ENCODE data around the gene AQP12A. TPM values are rescaled to one million over a fixed set of nuclear protein-coding genes. Genes with fewer than 3 reads are reported as not detected.
"Not testable (repeated sequence)": the region's sequence is repeated elsewhere in the genome, so short reads cannot be mapped to it uniquely, and the experiment has no call there.

Gene AQP12A
- total and polyA plus RNA-seq, 2 donors, result 0.34 TPM; not detected in 1

GRCh38 chr2:240683329-240683979 is 8.2 kb upstream of the AQP12A start:
- 54% methylated on average over 4 of the region's 15 CpGs for WGBS
- DNase-seq (ENCODE audit: low read depth in 6 of 9, low spot score in 9 of 9), result not testable (repeated sequence)

GRCh38 chr2:240683980-240684728 is 7.5 kb upstream of the AQP12A start:
- not testable (repeated sequence) for H3K27ac ChIP-seq (ENCODE audit: low read depth in 1 of 2, low read length in 1 of 2); H3K36me3 ChIP-seq (ENCODE audit: control insufficient read depth in 2 of 2, insufficient read depth in 2 of 2, low read length in 1 of 2); H3K4me3 ChIP-seq (ENCODE audit: low read length in 2 of 2); H3K4me1 ChIP-seq (ENCODE audit: control insufficient read depth in 2 of 2, insufficient read depth in 2 of 2, low read length in 2 of 2); H3K9me3 ChIP-seq (ENCODE audit: control insufficient read depth in 2 of 2, insufficient read depth in 1 of 2, low read length in 1 of 2); DNase-seq (ENCODE audit: low read depth in 6 of 9, low spot score in 9 of 9); H3K27me3 ChIP-seq (ENCODE audit: control insufficient read depth in 2 of 2, insufficient read depth in 1 of 2, low read length in 1 of 2)
- 74% methylated on average over 15 of the region's 15 CpGs for WGBS

More at GRCh38 chr2:240683329-240683979, 8.2 kb upstream of the AQP12A start:
- not testable (repeated sequence) for H3K9me3 ChIP-seq (ENCODE audit: control insufficient read depth in 2 of 2, insufficient read depth in 1 of 2, low read length in 1 of 2); H3K27ac ChIP-seq (ENCODE audit: low read depth in 1 of 2, low read length in 1 of 2); H3K27me3 ChIP-seq (ENCODE audit: control insufficient read depth in 2 of 2, insufficient read depth in 1 of 2, low read length in 1 of 2); H3K4me3 ChIP-seq (ENCODE audit: low read length in 2 of 2); H3K4me1 ChIP-seq (ENCODE audit: control insufficient read depth in 2 of 2, insufficient read depth in 2 of 2, low read length in 2 of 2); H3K36me3 ChIP-seq (ENCODE audit: control insufficient read depth in 2 of 2, insufficient read depth in 2 of 2, low read length in 1 of 2)

DNA sequence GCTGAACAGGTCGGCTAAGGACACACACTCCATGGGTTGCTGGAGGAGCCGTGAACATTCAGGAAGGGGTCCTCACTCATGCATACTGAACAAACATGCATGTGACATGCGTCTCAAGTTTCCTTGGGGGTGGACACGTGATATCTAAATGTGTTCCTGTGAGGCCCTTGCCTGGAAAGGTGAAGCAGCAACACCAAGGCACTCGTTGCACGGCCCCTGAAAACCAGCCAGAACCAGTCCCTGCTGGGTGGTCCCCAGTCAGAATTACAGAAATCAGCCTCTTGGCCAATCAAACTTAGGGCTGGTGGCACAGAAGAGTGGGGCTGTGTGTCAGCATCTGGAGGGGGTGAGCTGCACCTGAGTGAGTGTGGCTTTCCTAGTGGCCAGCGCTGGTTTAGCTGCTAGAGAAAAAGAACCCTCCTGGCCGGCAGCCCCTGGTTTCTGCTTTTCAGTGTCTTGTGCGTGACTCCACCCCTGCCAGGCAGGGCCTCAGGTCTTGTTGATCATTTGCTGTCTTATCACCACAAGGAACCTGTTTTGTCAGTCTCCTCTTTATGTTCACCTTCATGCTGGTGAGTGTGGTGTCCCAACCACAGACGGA is 5.8 kb upstream of the AQP12A start:
- peak overlapping the region in 1 of 2 donors; percentile 18 for H3K27ac ChIP-seq (ENCODE audit: low read depth in 1 of 2, low read length in 1 of 2)
- H3K4me3 ChIP-seq (ENCODE audit: low read length in 2 of 2), result no peak overlapping the region
- no peaks in the 10 kb centered on the region for H3K27me3 ChIP-seq (ENCODE audit: control insufficient read depth in 2 of 2, insufficient read depth in 1 of 2, low read length in 1 of 2)
- no peaks in the 10 kb centered on the region for H3K36me3 ChIP-seq (ENCODE audit: control insufficient read depth in 2 of 2, insufficient read depth in 2 of 2, low read length in 1 of 2)
- no peaks in the 10 kb centered on the region for H3K4me1 ChIP-seq (ENCODE audit: control insufficient read depth in 2 of 2, insufficient read depth in 2 of 2, low read length in 2 of 2)
- DNase-seq (ENCODE audit: low read depth in 6 of 9, low spot score in 9 of 9), result peak in 1 of 9 donors; percentile 6
- H3K9me3 ChIP-seq (ENCODE audit: control insufficient read depth in 2 of 2, insufficient read depth in 1 of 2, low read length in 1 of 2), result no peaks in the 10 kb centered on the region
- WGBS, result 86% methylated on average over 10 of the region's 10 CpGs

DNA sequence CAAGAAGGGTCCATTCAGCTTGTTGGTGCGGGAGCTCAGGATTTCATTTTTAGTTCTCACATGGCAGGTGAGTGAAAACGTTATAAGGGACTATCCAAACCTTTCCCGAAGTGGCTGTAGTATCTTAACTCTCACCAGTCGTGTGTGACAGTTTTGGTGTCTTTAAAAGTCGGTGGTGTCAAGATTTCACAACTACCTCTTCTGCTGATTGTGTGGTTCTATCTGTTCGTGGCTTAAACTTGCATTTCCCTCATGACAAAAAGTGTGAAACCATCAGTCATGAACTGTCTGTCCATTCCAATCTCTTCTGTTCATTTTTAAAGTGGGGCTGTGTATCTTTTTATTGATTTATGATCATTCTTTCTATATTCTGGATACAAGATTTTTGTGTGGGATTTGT is 5.2 kb upstream of the AQP12A start:
- Histone ChIP-seq H3K4me3 (ENCODE audit: low read length in 2 of 2) (no peak overlapping the region), H3K27me3 (ENCODE audit: control insufficient read depth in 2 of 2, insufficient read depth in 1 of 2, low read length in 1 of 2) (no peaks in the 10 kb centered on the region), H3K9me3 (ENCODE audit: control insufficient read depth in 2 of 2, insufficient read depth in 1 of 2, low read length in 1 of 2) (no peaks in the 10 kb centered on the region), H3K27ac (ENCODE audit: low read depth in 1 of 2, low read length in 1 of 2) (no peak overlapping the region), H3K4me1 (ENCODE audit: control insufficient read depth in 2 of 2, insufficient read depth in 2 of 2, low read length in 2 of 2) (no peaks in the 10 kb centered on the region), H3K36me3 (ENCODE audit: control insufficient read depth in 2 of 2, insufficient read depth in 2 of 2, low read length in 1 of 2) (no peaks in the 10 kb centered on the region)
- 84% methylated on average over 6 of the region's 6 CpGs for WGBS
- no peak for DNase-seq (ENCODE audit: low read depth in 6 of 9, low spot score in 9 of 9)

DNA sequence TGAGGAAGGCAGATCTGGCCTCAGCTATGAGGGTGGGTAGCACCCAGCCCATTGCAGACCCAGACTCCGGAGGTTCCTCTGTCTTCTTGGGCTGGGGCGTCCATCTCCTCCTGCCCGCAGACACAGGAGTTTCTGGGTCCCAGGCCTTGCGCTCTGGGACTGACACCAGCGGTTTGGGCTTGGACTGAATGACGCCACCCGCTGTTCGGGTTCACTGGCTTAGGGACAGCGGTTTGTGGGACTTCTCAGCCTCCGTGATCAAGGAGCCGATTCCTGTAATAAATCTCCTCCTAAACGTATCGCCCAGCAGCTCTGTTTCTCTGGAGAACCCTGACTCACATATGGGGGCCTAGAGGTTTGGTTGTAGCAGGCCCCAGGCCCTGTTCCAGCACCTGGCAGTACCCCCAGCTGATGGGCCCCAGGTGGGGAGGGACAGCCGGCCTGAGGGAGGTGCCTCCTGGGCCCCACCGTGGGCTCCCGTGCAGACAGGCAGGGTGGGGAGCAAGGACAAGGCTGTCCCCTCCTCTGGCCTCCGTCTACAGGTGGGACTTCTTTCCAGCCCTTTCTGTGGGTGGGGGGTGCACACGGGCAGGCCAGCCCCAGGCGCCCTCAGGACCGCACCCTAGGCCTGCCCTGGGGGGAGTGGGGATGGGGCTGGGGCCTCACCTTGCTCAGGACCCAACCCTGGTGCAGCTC is 4.5 kb upstream of the AQP12A start:
- no peak for DNase-seq (ENCODE audit: low read depth in 6 of 9, low spot score in 9 of 9)
- H3K27me3 ChIP-seq (ENCODE audit: control insufficient read depth in 2 of 2, insufficient read depth in 1 of 2, low read length in 1 of 2), result no peaks in the 10 kb centered on the region
- H3K9me3 ChIP-seq (ENCODE audit: control insufficient read depth in 2 of 2, insufficient read depth in 1 of 2, low read length in 1 of 2), result no peaks in the 10 kb centered on the region
- WGBS, result 90% methylated on average over 20 of the region's 20 CpGs
- H3K36me3 ChIP-seq (ENCODE audit: control insufficient read depth in 2 of 2, insufficient read depth in 2 of 2, low read length in 1 of 2), result no peaks in the 10 kb centered on the region
- no peak overlapping the region for H3K4me3 ChIP-seq (ENCODE audit: low read length in 2 of 2)
- no peaks in the 10 kb centered on the region for H3K4me1 ChIP-seq (ENCODE audit: control insufficient read depth in 2 of 2, insufficient read depth in 2 of 2, low read length in 2 of 2)
- H3K27ac ChIP-seq (ENCODE audit: low read depth in 1 of 2, low read length in 1 of 2), result no peak overlapping the region

DNA sequence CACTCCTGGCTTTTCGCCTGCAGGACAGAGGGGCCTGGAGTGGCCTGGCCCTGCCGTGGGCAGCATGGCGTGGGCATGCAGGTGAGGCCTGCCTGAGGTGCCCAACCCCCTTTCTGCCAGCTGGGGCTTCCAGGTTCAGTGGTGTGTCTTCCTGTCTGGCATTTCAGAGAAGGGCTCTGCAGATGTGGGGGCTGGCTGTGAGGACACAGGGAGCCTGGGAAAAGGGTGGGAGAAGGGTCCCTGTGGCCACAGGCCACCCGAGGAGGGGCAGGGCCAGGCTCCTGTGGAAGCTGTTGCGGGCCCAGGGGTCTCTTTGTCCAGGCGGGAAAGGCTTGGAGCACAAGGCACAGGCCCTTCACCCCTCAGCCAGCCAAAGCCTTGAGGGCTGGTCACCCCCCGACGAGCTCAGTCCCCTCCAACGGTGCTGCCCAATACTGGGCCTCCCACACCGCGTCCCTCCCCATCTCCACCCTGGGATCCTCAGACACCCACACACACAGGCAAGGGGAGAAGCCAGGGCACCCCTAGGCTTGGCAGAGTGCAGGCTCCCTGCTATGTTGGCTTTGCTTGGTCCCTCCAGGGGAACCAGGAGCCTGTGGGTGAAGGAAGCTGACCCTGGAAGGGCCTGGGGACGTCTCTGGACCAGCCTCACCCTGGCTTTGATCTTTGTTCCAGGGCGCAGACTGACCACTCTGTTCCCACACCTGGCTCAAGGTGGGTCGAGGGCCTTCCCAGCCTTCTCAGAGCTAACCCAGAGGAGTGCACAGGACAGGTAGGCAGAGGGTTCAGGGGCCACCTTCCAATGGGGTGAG is 3.7 kb upstream of the AQP12A start:
- Histone ChIP-seq H3K9me3 (ENCODE audit: control insufficient read depth in 2 of 2, insufficient read depth in 1 of 2, low read length in 1 of 2) (no peaks in the 10 kb centered on the region), H3K27me3 (ENCODE audit: control insufficient read depth in 2 of 2, insufficient read depth in 1 of 2, low read length in 1 of 2) (no peaks in the 10 kb centered on the region), H3K27ac (ENCODE audit: low read depth in 1 of 2, low read length in 1 of 2) (no peak overlapping the region), H3K4me1 (ENCODE audit: control insufficient read depth in 2 of 2, insufficient read depth in 2 of 2, low read length in 2 of 2) (no peaks in the 10 kb centered on the region), H3K4me3 (ENCODE audit: low read length in 2 of 2) (no peak overlapping the region), H3K36me3 (ENCODE audit: control insufficient read depth in 2 of 2, insufficient read depth in 2 of 2, low read length in 1 of 2) (no peaks in the 10 kb centered on the region)
- no peak for DNase-seq (ENCODE audit: low read depth in 6 of 9, low spot score in 9 of 9)
- WGBS, result 94% methylated on average over 14 of the region's 14 CpGs

DNA sequence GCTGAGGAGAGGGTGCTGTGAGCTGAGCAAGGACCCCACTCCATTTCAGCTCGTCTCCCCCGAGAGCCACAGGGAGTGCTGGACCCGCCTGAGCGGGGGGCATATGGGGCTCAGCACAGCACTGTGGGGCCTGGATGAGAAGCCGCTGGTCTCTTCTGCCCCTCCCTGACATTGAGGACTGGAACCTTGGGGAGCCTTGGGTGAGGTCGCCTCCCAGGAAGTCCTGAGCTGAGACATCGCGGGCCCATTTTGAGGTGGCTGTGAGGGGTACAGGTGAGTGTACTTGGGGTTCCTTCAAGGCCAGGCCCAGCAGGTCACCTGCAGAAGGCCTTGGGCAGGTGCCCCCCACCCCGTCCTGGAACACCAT is 3.1 kb upstream of the AQP12A start:
- Histone ChIP-seq H3K36me3 (ENCODE audit: control insufficient read depth in 2 of 2, insufficient read depth in 2 of 2, low read length in 1 of 2) (no peaks in the 10 kb centered on the region), H3K27ac (ENCODE audit: low read depth in 1 of 2, low read length in 1 of 2) (no peak overlapping the region), H3K4me3 (ENCODE audit: low read length in 2 of 2) (no peak overlapping the region), H3K4me1 (ENCODE audit: control insufficient read depth in 2 of 2, insufficient read depth in 2 of 2, low read length in 2 of 2) (no peaks in the 10 kb centered on the region), H3K27me3 (ENCODE audit: control insufficient read depth in 2 of 2, insufficient read depth in 1 of 2, low read length in 1 of 2) (no peaks in the 10 kb centered on the region), H3K9me3 (ENCODE audit: control insufficient read depth in 2 of 2, insufficient read depth in 1 of 2, low read length in 1 of 2) (no peaks in the 10 kb centered on the region)
- 98% methylated on average over 9 of the region's 9 CpGs for WGBS
- no peak for DNase-seq (ENCODE audit: low read depth in 6 of 9, low spot score in 9 of 9)

GRCh38 chr2:240689975-240690374 is 1.7 kb upstream of the AQP12A start:
- no peaks in the 10 kb centered on the region for H3K4me1 ChIP-seq (ENCODE audit: control insufficient read depth in 2 of 2, insufficient read depth in 2 of 2, low read length in 2 of 2)
- WGBS, result 83% methylated on average over 10 of the region's 11 CpGs
- H3K9me3 ChIP-seq (ENCODE audit: control insufficient read depth in 2 of 2, insufficient read depth in 1 of 2, low read length in 1 of 2), result no peaks in the 10 kb centered on the region
- no peak overlapping the region for H3K27ac ChIP-seq (ENCODE audit: low read depth in 1 of 2, low read length in 1 of 2)
- DNase-seq (ENCODE audit: low read depth in 6 of 9, low spot score in 9 of 9), result no peak
- no peaks in the 10 kb centered on the region for H3K27me3 ChIP-seq (ENCODE audit: control insufficient read depth in 2 of 2, insufficient read depth in 1 of 2, low read length in 1 of 2)
- H3K36me3 ChIP-seq (ENCODE audit: control insufficient read depth in 2 of 2, insufficient read depth in 2 of 2, low read length in 1 of 2), result no peaks in the 10 kb centered on the region
- H3K4me3 ChIP-seq (ENCODE audit: low read length in 2 of 2), result no peak overlapping the region

Data from thymus (tissue), 11 donors.